ENCODE measurements around the gene TMED8.

The TMED8 gene

GRCh38 chr14:77378701-77379100, 1.8 kb upstream of the TMED8 start:
- no peak for TF ChIP-seq ZNF274 (IDR thresholded peaks at IDR 0.05; ENCODE audit: low read depth, low read length)
- no peak overlapping the region for H3K4me3 ChIP-seq (ENCODE audit: low read length)

- peak overlapping the region; percentile 78; the same call in 1 of the 2 replicates for H3K4me3 ChIP-seq (ENCODE audit: low read length)
- no peak for TF ChIP-seq ZNF274 (IDR thresholded peaks at IDR 0.05; ENCODE audit: low read depth, low read length)
Observed at GRCh38 chr14:77377502-77377844, 579 bp upstream of the TMED8 start.

DNA sequence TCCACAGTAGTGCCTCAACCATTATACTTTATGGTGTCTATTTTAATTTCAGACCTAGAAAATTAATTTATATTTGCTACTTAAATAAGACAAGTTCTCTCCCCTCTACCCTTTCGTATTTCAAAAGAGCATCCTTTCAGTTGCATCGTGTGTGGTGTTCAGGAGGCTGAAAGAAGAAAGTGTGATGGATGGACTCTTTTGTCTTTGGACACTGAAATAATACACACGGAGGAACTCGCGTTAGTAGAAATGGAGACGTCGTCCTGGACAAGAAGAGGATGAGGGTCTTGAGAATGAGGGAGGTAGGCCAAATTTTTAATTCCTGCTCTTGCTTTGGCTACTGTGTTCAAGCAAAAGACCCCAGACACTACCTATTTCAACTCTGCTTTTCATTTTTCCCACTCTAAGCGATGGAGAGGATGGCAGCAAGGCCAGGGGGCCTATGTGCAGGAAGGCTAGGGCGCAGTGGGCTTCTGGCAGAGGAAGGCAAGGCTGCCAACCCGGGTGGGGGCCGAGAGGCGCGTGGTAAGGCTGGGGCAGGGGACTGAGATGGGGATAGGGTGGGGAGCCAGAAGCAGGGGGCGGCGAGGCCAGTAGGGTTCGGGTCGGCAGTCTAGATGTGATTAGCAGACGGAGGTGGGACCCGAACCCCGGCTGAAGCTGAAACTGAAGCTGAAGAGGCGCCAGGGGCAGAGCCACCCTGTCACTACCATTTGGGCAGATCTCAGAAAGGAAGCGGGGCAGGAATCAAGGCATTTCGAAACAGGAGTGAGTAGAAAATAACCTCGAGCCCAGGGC, 722 bp downstream of the TMED8 start:
- H3K4me3 ChIP-seq (ENCODE audit: low read length) = peak overlapping the region; percentile 78
- TF ChIP-seq ZNF274 (IDR thresholded peaks at IDR 0.05; ENCODE audit: low read depth, low read length) = no peak

DNA sequence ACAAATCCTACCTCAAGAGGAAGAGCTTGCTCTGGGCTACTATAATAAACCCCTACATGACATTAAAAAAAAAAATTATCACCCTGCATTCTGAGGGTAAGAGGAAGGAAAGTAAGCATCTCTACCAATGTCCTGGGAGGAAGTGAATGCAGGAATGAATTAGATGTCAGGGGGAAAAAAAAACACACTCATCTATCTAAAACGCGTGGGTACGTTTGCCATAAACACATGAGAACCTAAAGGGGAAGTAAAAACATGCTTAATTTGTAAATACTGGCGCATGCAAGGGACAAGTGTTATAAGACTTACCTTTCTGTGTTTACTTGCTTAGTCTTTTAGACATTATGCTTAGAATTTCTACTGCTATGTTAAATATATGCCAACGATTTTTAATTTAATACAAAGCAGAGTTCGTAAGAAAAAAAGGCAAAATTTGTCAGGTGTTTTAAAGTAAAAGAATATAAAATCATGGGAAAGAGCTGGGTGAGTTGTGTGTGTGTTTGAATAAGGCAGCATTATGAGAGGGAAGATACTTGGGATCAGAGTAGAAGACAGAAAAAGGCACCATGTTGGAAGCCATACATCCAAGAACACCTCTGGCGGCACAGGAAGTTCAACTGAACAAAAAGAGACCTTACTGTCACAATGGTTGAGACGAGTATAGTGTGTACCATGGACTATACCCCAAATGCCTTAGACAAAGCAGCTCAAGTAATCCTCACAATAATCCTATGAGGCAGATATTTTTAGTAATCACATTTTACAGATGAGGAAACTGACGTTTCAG, 1.5 kb downstream of the TMED8 start:
- no peak for TF ChIP-seq ZNF274 (IDR thresholded peaks at IDR 0.05; ENCODE audit: low read depth, low read length)
- peak overlapping the region; percentile 78 for H3K4me3 ChIP-seq (ENCODE audit: low read length)

DNA sequence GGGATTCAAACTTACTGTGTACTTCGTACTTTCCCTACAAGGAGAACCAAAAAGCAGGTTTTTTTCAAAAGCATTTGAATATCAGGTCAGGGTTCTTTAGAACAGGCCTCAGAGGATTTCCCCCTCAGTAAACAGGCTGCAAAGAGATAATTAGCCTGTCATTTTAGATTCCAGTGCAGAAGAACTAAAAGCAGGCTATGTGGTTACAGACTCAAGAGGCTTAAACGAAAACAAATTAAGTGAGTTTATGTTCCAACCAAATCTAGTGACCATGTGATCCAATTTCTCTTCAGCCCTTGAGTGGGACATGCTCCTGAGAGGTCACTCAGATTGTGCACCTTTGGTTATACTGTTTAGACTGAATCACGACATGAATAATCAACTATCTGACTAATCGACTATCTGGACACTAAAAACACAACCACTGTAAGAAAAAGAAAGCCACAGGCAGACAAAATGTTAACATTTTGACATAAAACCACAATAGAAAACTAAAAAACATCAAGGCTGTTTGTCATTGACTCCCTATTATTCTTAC, 4.5 kb downstream of the TMED8 start:
- no peak overlapping the region; the same call in 1 of the 2 replicates for H3K4me3 ChIP-seq (ENCODE audit: low read length)
- TF ChIP-seq ZNF274 (IDR thresholded peaks at IDR 0.05; ENCODE audit: low read depth, low read length) = no peak

- no peak overlapping the region for H3K4me3 ChIP-seq (ENCODE audit: low read length)
- no peak for TF ChIP-seq ZNF274 (IDR thresholded peaks at IDR 0.05; ENCODE audit: low read depth, low read length)
Observed at GRCh38 chr14:77369285-77369684, 7.6 kb downstream of the TMED8 start.

- TF ChIP-seq ZNF274 (IDR thresholded peaks at IDR 0.05; ENCODE audit: low read depth, low read length) = no peak
- no peak overlapping the region for H3K4me3 ChIP-seq (ENCODE audit: low read length)
Observed at GRCh38 chr14:77364146-77364545, 12.7 kb downstream of the TMED8 start.

DNA sequence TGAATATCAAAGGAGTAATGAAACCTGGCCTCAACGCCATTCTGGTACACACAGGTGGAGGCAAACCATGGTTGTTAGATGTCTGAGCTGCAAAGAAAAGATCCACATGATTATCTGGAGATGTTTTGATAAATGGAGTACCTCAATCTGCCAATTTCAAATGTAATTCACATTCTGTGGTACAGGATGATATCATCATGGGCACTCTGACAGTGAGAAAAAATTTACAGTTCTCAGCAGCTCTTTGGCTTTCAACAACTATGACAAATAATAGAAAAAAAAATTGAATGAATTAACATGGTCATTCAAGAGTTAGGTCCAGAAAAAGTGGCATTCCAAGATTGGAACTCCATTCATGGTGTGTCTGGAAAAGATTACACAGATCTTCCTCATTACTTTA, 17.3 kb downstream of the TMED8 start:
- no peak for TF ChIP-seq ZNF274 (IDR thresholded peaks at IDR 0.05; ENCODE audit: low read depth, low read length)

GRCh38 chr14:77356899-77357298, 20.0 kb downstream of the TMED8 start:
- no peak for TF ChIP-seq ZNF274 (IDR thresholded peaks at IDR 0.05; ENCODE audit: low read depth, low read length)
- H3K4me3 ChIP-seq (ENCODE audit: low read length) = no peak overlapping the region

More for the DNA sequence above, 17.3 kb downstream of the TMED8 start:
- no peak overlapping the region for H3K4me3 ChIP-seq (ENCODE audit: low read length)

DNA sequence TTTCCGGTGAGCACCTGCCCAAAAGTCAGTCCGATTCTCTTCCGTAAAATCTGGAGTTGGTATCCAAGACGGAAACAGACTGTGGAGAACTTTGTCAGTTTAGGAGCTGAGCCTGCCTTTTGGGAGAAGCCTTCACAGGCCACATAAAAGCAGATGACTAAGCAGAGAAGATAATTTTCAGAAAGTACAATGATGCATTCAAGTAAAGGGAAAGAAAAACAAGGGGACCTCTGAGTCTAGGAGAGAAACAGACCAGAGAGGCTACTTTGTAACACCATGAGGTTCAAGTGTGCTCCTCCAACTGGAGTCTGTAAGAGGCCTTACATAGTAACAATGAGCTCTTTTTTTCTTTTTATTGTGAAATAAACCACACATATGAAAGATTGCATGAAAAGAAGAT, 21.1 kb downstream of the TMED8 start:
- H3K4me3 ChIP-seq (ENCODE audit: low read length) = no peak overlapping the region
- TF ChIP-seq ZNF274 (IDR thresholded peaks at IDR 0.05; ENCODE audit: low read depth, low read length) = no peak

GRCh38 chr14:77353469-77354141, 23.3 kb downstream of the TMED8 start:
- no peak overlapping the region for H3K4me3 ChIP-seq (ENCODE audit: low read length)
- no peak for TF ChIP-seq ZNF274 (IDR thresholded peaks at IDR 0.05; ENCODE audit: low read depth, low read length)

GRCh38 chr14:77347751-77348150, 29.1 kb downstream of the TMED8 start:
- TF ChIP-seq ZNF274 (IDR thresholded peaks at IDR 0.05; ENCODE audit: low read depth, low read length) = no peak
- H3K4me3 ChIP-seq (ENCODE audit: low read length) = no peak overlapping the region

DNA sequence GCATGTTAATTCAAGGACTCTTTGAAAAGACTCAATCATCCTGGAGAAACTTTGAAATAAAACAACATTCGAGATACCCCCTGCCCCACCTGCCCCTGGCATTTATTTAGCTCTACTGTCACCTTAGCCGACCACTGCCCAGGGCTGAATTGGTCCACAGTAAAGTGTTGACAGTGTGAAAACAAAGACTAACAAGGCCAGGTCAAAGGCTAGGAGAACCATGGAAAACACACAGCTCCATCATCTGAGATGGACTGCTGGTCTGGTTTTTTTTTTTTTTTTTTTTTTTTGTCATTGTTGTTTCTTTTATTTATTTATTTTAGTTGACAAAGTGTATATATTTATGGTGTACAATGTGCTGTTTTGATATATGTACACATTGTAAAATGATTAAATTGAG, 30.4 kb downstream of the TMED8 start:
- H3K4me3 ChIP-seq (ENCODE audit: low read length) = no peak overlapping the region
- TF ChIP-seq ZNF274 (IDR thresholded peaks at IDR 0.05; ENCODE audit: low read depth, low read length) = no peak

GRCh38 chr14:77344377-77344996, 32.4 kb downstream of the TMED8 start:
- H3K4me3 ChIP-seq (ENCODE audit: low read length) = no peak overlapping the region
- no peak for TF ChIP-seq ZNF274 (IDR thresholded peaks at IDR 0.05; ENCODE audit: low read depth, low read length)

Data from GM08714 (cell line).